IMR-90 (cell line): ENCODE results near the gene PLCB3. TPM values are rescaled to one million over a fixed set of nuclear protein-coding genes. Genes with fewer than 3 reads are reported as not detected.

ENCODE experiments used
- ATAC-seq: fragments of 200-7000 bp; cut with Tn5 transposase; 2 replicates; pipeline ENCODE4 v1.9.1; 2020; ENCODE audit warnings: low read depth, mild to moderate bottlenecking, moderate library complexity
- BruUV-seq: library from RNA; stranded (reverse); fragments of 400-500 nt; replicated peaks from 2 replicates; lab custom pipeline; 2021; lab: Mats Ljungman, UMichigan
- CTCF ChIA-PET: fragments of 300-600 bp; formaldehyde crosslinking; extraction: SDS; loops from one replicate; lab custom pipeline; 2021; ENCODE audit warnings: antibody characterized with exemption; lab: Yijun Ruan, JAX
- POLR2A ChIA-PET: fragments of 300-600 bp; sonication (Branson Sonifier 250); formaldehyde crosslinking; loops from one replicate; lab custom pipeline; 2022; ENCODE audit warnings: antibody characterized with exemption; ENCODE audit not compliant: unreplicated experiment; lab: Charles Lee
- DNase-seq: peaks from one replicate; pipeline ENCODE4 v3.0.0; 2013
- H2AFZ ChIP-seq: replicated peaks from 2 replicates; pipeline ENCODE3; 2013; ENCODE audit warnings: low read length, mild to moderate bottlenecking; ENCODE audit not compliant: poor library complexity
- H2AK5ac ChIP-seq: 2 replicates; pipeline ENCODE4 v1.6.1; 2013; ENCODE audit warnings: low read depth, low read length, inconsistent platforms
- H2AK9ac ChIP-seq: replicated peaks from 2 replicates; pipeline ENCODE3; 2013; ENCODE audit warnings: mild to moderate bottlenecking, low read depth, low read length, moderate library complexity; ENCODE audit not compliant: poor library complexity
- H2BK120ac ChIP-seq: 2 replicates; pipeline ENCODE4 v1.6.1; 2013; ENCODE audit warnings: low read depth, low read length, inconsistent platforms
- H2BK15ac ChIP-seq: 3 replicates; pipeline ENCODE4 v1.6.1; 2013; ENCODE audit warnings: low read depth, low read length, inconsistent platforms
- H2BK20ac ChIP-seq: 2 replicates; pipeline ENCODE4 v1.6.1; 2013; ENCODE audit warnings: low read depth, mild to moderate bottlenecking, inconsistent platforms, low read length, moderate library complexity
- H2BK5ac ChIP-seq: 2 replicates; pipeline ENCODE4 v1.6.1; 2013; ENCODE audit warnings: mild to moderate bottlenecking, low read depth, low read length, inconsistent platforms; ENCODE audit not compliant: poor library complexity, severe bottlenecking
- H3K14ac ChIP-seq: replicated peaks from 2 replicates; pipeline ENCODE4 v1.6.1; 2013; ENCODE audit warnings: low read depth, low read length, inconsistent platforms
- H3K18ac ChIP-seq: 2 replicates; pipeline ENCODE4 v1.6.1; 2013; ENCODE audit warnings: low read depth, low read length, control low read depth
- H3K23ac ChIP-seq: 2 replicates; pipeline ENCODE4 v1.6.1; 2013; ENCODE audit warnings: low read depth, low read length, inconsistent platforms
- H3K27ac ChIP-seq: 2 replicates; pipeline ENCODE4 v1.5.1; 2013; ENCODE audit warnings: mild to moderate bottlenecking, control low read depth, low read length; ENCODE audit not compliant: insufficient read depth
- H3K27me3 ChIP-seq: 2 replicates; pipeline ENCODE4 v1.6.1; 2013; ENCODE audit warnings: low read length; ENCODE audit not compliant: control insufficient read depth, insufficient read depth
- H3K36me3 ChIP-seq: 2 replicates; pipeline ENCODE4 v1.6.1; 2013; ENCODE audit warnings: low read length, mixed read lengths; ENCODE audit not compliant: control insufficient read depth, insufficient read depth
- H3K4ac ChIP-seq: 2 replicates; pipeline ENCODE4 v1.6.1; 2013; ENCODE audit warnings: low read depth, low read length, inconsistent platforms
- H3K4me1 ChIP-seq: 2 replicates; pipeline ENCODE4 v1.6.1; 2013; ENCODE audit warnings: low read length, mixed read lengths; ENCODE audit not compliant: control insufficient read depth, insufficient read depth
- H3K4me2 ChIP-seq: 2 replicates; pipeline ENCODE4 v1.6.1; 2013; ENCODE audit warnings: low read depth, mild to moderate bottlenecking, control low read depth, low read length, moderate library complexity
- H3K4me3 ChIP-seq: 2 replicates; pipeline ENCODE4 v1.5.1; 2013; ENCODE audit warnings: low read depth, mild to moderate bottlenecking, control low read depth, low read length, moderate library complexity; ENCODE audit not compliant: insufficient read depth
- H3K56ac ChIP-seq: 2 replicates; pipeline ENCODE4 v1.6.1; 2013; ENCODE audit warnings: low read length, inconsistent platforms; ENCODE audit not compliant: insufficient read depth; ENCODE audit errors: extremely low read depth
- H3K79me1 ChIP-seq, 2 experiments: 2 replicates each; pipeline ENCODE4 v1.6.1; 2013; ENCODE audit warnings: low read length in 2 of 2, inconsistent platforms in 1 of 2, low read depth in 1 of 2
- H3K9ac ChIP-seq: 2 replicates; pipeline ENCODE4 v1.6.1; 2013; ENCODE audit warnings: low read depth, low read length, control low read depth
- H3K9me1 ChIP-seq: 2 replicates; pipeline ENCODE4 v1.6.1; 2013; ENCODE audit warnings: low read length, inconsistent platforms; ENCODE audit not compliant: insufficient read depth
- H3K9me3 ChIP-seq: 2 replicates; pipeline ENCODE4 v1.6.1; 2013; ENCODE audit warnings: low read length; ENCODE audit not compliant: control insufficient read depth, insufficient read depth
- H4K20me1 ChIP-seq: 2 replicates; pipeline ENCODE4 v1.6.1; 2013; ENCODE audit warnings: low read length, inconsistent platforms; ENCODE audit not compliant: insufficient read depth
- H4K5ac ChIP-seq: 2 replicates; pipeline ENCODE4 v1.6.1; 2013; ENCODE audit warnings: mild to moderate bottlenecking, low read depth, low read length, control low read depth
- H4K8ac ChIP-seq, 2 experiments: 2 replicates each; pipeline ENCODE4 v1.6.1; 2013; ENCODE audit warnings: low read depth in 2 of 2, low read length in 2 of 2, control low read depth in 1 of 2, inconsistent platforms in 1 of 2
- H4K91ac ChIP-seq: 2 replicates; pipeline ENCODE4 v1.6.1; 2013; ENCODE audit warnings: low read depth, low read length, inconsistent platforms; ENCODE audit not compliant: insufficient read depth
- BHLHE40 ChIP-seq: fragments of 150-350 bp; IDR thresholded peaks from 2 replicates; pipeline ENCODE4 v1.6.1; 2016; ENCODE audit warnings: mild to moderate bottlenecking, low read depth, low read length
- CEBPB ChIP-seq: IDR thresholded peaks from 2 replicates; pipeline ENCODE4 v1.6.1; 2012; ENCODE audit warnings: low read depth, low read length, improper control_type of control experiment
- CHD1 ChIP-seq: IDR thresholded peaks from 2 replicates; pipeline ENCODE4 v1.6.1; 2012; ENCODE audit warnings: low read depth, low read length, improper control_type of control experiment
- CTCF ChIP-seq: conservative IDR thresholded peaks from 2 replicates; pipeline ENCODE4 v1.5.1; 2012; ENCODE audit warnings: mild to moderate bottlenecking, low read depth, low read length, improper control_type of control experiment
- FOS ChIP-seq: fragments of 150-350 bp; IDR thresholded peaks from 2 replicates; pipeline ENCODE4 v1.6.1; 2016; ENCODE audit warnings: low read depth, low read length
- MAFK ChIP-seq: IDR thresholded peaks from 2 replicates; pipeline ENCODE4 v1.6.1; 2012; ENCODE audit warnings: low read depth, low read length, improper control_type of control experiment
- MAZ ChIP-seq: IDR thresholded peaks from 2 replicates; pipeline ENCODE4 v1.6.1; 2012; ENCODE audit warnings: low read depth, mild to moderate bottlenecking, low read length, improper control_type of control experiment, moderate library complexity, borderline replicate concordance
- MXI1 ChIP-seq: IDR thresholded peaks from 2 replicates; pipeline ENCODE4 v1.6.1; 2012; ENCODE audit warnings: low read depth, mild to moderate bottlenecking, low read length, moderate library complexity, borderline replicate concordance
- NFE2L2 ChIP-seq: fragments of 150-350 bp; IDR thresholded peaks from 2 replicates; pipeline ENCODE4 v1.6.1; 2016; ENCODE audit warnings: low read depth, mild to moderate bottlenecking, low read length
- POLR2A ChIP-seq: IDR thresholded peaks from 2 replicates; pipeline ENCODE4 v1.6.1; 2012; ENCODE audit warnings: mild to moderate bottlenecking, low read depth, low read length
- RAD21 ChIP-seq: IDR thresholded peaks from 2 replicates; pipeline ENCODE4 v1.6.1; 2012; ENCODE audit warnings: low read length, improper control_type of control experiment
- RFX5 ChIP-seq: IDR thresholded peaks from 2 replicates; pipeline ENCODE4 v1.8.0; 2012; ENCODE audit warnings: low read depth, mild to moderate bottlenecking, low read length, moderate library complexity
- SMC3 ChIP-seq: fragments of 150-350 bp; IDR thresholded peaks from 2 replicates; pipeline ENCODE4 v1.6.1; 2016; ENCODE audit warnings: low read depth, mild to moderate bottlenecking, antibody characterized with exemption, low read length, moderate library complexity
- USF2 ChIP-seq: fragments of 150-350 bp; IDR thresholded peaks from 2 replicates; pipeline ENCODE4 v1.6.1; 2017; ENCODE audit warnings: mild to moderate bottlenecking, antibody characterized with exemption, low read length, low read depth
- WGBS, 2 experiments: methylation state at CpG; one replicate each; pipeline versions ENCODE4 v1.1.5 to v1.1.7; 2013; ENCODE audit warnings: missing lambda C conversion rate in 2 of 2; ENCODE audit not compliant: insufficient read length in 1 of 2; ENCODE audit errors: extremely low coverage in 2 of 2; 5-methylcytosine and 5-hydroxymethylcytosine counted together
- dilution Hi-C: fragments of 300-500 bp; cut with HindIII; formaldehyde crosslinking; loops from one replicate; pipeline ENCODE4 v1.14.3; 2018; ENCODE audit warnings: low sequenced_read_pairs; ENCODE audit not compliant: unreplicated experiment
- in situ Hi-C: fragments of 300-500 bp; cut with MboI; formaldehyde crosslinking; loops from 3 replicates; pipeline ENCODE4 v1.14.3; 2019; ENCODE audit warnings: low sequenced_read_pairs, inconsistent platforms, mixed read lengths
- intact Hi-C: fragments of 100-400 bp; cut with micrococcal nuclease; formaldehyde crosslinking; loops from 2 replicates; pipeline ENCODE4 v1.10.0; 2022
- polyA plus RNA-seq, 3 experiments: library from polyadenylated mRNA; depleted of rRNA; stranded (reverse); fragments of >200 nt; gene quantifications; 2 replicates each; pipeline ENCODE4 v1.2.3, GENCODE V29; 2012; ENCODE audit warnings: low replicate concordance in 1 of 3
- total RNA-seq: library from RNA; depleted of rRNA; stranded (reverse); fragments of >200 nt; gene quantifications from 2 replicates; pipeline ENCODE4 v1.2.3, GENCODE V29; 2012
- TF ChIP-seq, protein P1 (sequence below): fragments of 150-350 bp; IDR thresholded peaks from 2 replicates; pipeline ENCODE4 v1.6.1; 2016; ENCODE audit warnings: low read depth, mild to moderate bottlenecking, low read length, moderate library complexity, borderline replicate concordance

The PLCB3 gene
- total and polyA plus RNA-seq, 2 of the 4 experiments (the other 2 are of a cell fraction): 23.9 to 24.9 TPM

GRCh38 chr11:64267207-64267945 lies 16.0 kb downstream of the PLCB3 start:
- no peak overlapping the region for H2AFZ ChIP-seq
- no peak overlapping the region for H3K23ac ChIP-seq
- ATAC-seq (no peak), DNase-seq (no peak)
- H3K9me1 ChIP-seq: 0 out of 2 replicates have a peak, but pooled peaks cover 6% of the 10 kb centered on the region
- no peak overlapping the region for H3K4me2 ChIP-seq
- no peak overlapping the region for H3K9ac ChIP-seq
- H2BK20ac ChIP-seq: no peak overlapping the region
- peaks cover 21% of the 10 kb centered on the region for H3K36me3 ChIP-seq
- no peak overlapping the region for H3K14ac ChIP-seq
- no peak overlapping the region for H3K4me3 ChIP-seq
- H4K5ac ChIP-seq: no peak overlapping the region
- intact Hi-C loops (no loop called here), dilution Hi-C loops (no loop called here), in situ Hi-C loops (no loop called here)
- no peak overlapping the region for H3K18ac ChIP-seq
- H3K9me3 ChIP-seq: no peaks in the 10 kb centered on the region
- peaks cover 20% of the 10 kb centered on the region for H3K4me1 ChIP-seq
- H3K79me1 ChIP-seq: peaks cover 5 to 34% of the 10 kb centered on the region in 2 experiments
- POLR2A ChIA-PET: interaction anchor here (1.2 kb wide), 1 partner anchor 18 kb away, joined by 3 read pairs; no protein-coding TSS in a partner anchor
- H4K20me1 ChIP-seq: no peaks in the 10 kb centered on the region; the same call in 1 of the 2 replicates
- H2BK15ac ChIP-seq: no peak overlapping the region
- no peak overlapping the region for H2BK5ac ChIP-seq
- no peak overlapping the region for H3K27ac ChIP-seq
- peak overlapping the region; percentile 90 for H2AK9ac ChIP-seq
- no peaks in the 10 kb centered on the region for H3K27me3 ChIP-seq
- CTCF ChIA-PET: no interaction called here
- no peak overlapping the region for H2BK120ac ChIP-seq
- no peak overlapping the region for H3K4ac ChIP-seq
- WGBS, 2 experiments: 94% methylated on average over 11 of the region's 27 CpGs; no CpG with 5 or more reads in 1 of the 2 experiments
- H4K91ac ChIP-seq: no peak overlapping the region
- BruUV-seq: no TSS peak
- H3K56ac ChIP-seq: no peak overlapping the region
- H2AK5ac ChIP-seq: peak overlapping the region; percentile 13; the same call in 1 of the 2 replicates
- no peak overlapping the region for H4K8ac ChIP-seq
- TF ChIP-seq USF2 (no peak), CEBPB (no peak), RFX5 (no peak), MAZ (no peak), CTCF (no peak), NFE2L2 (no peak), MAFK (no peak), FOS (no peak), RAD21 (no peak), SMC3 (no peak), BHLHE40 (no peak), CHD1 (no peak), MXI1 (no peak), POLR2A (no peak)
- TF ChIP-seq, protein P1, sequence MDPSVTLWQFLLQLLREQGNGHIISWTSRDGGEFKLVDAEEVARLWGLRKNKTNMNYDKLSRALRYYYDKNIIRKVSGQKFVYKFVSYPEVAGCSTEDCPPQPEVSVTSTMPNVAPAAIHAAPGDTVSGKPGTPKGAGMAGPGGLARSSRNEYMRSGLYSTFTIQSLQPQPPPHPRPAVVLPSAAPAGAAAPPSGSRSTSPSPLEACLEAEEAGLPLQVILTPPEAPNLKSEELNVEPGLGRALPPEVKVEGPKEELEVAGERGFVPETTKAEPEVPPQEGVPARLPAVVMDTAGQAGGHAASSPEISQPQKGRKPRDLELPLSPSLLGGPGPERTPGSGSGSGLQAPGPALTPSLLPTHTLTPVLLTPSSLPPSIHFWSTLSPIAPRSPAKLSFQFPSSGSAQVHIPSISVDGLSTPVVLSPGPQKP: no peak
